GM19351 (cell line): ENCODE measurements around the gene VWDE.

Source experiments
- ATAC-seq: cut with Tn5 transposase; IDR thresholded peaks from one replicate; pipeline ENCODE4 v1.9.1; 2021; ENCODE audit warnings: mild to moderate bottlenecking, moderate library complexity; ENCODE audit not compliant: unreplicated experiment

Gene VWDE

DNA sequence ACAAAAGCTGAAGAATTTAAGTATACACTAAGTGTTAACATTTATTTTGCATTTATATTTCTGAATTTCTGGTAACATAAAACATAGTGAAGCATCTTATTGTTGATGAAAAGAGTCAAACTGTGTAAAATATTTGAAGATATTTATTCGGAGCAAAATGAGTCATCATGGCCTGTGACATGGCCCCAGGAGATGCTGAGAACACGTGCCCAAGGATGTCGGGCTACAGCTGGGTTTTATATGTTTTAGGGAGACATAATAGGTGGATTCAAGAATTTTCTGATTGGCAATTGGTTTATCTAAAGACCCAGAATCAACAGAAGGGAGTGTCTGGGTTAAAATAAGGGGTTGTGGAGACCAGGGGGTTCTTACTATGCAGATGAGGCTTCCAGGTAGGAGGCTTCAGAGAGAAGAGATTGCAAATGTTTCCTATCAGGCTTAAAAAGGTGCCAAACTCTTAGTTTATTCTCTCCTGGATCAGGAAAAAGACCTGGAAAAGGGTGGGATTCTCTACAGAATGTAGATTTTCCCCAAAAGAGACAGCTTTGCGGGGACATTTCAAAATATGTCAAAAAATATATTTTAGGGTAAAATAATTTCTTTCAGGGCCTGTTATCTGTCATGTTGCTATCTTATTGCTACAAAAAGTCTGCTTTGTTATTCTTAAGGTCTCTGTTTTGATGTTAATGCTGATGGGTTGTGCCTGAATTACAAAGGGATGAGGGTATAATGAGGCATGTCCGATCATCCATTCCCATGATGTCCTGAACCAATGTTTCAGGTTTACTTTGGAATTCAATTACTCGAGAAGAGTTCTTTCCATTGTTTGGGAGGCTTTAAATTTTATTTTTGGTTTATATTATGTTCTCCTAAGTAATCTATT lies 74.5 kb downstream of the VWDE start:
- no peak for ATAC-seq

DNA sequence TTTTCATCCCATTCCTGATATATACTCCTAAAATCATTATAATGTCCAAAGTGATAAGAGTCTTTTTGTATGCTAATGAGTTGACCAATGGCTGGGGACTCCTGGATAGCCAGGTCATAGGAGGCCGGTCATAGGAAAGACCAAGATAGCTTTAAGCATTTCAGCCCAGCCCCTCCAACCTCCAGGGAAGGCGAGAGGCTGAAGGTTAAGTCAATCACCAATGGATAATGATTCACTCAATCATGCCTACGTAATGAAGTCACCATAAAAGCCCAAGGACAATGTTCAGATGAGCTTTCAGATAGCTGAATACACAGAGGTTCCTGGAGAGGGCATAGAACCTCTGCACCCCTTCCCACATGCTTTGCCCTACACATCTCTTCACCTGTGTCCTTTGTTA lies 75.7 kb downstream of the VWDE start:
- no peak for ATAC-seq

GRCh38 chr7:12325646-12326045 lies 78.0 kb downstream of the VWDE start:
- no peak for ATAC-seq

DNA sequence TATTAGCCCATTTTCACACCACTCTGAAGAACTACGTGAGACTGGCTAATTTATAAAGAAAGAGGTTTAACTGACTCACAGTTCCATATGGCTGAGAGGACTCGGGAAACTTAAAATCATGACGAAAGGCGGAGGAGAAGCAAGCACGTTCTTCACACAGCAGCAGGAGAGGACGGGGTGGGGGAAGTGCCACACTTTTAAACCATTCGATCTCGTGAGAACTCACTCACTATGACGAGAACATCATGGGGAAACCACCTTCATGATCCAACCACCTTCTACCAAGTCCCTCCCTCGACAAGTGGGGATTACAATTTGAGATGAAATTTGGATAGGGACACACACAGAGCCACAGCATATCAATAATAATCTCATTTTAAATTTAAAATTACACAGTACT lies 80.2 kb downstream of the VWDE start:
- ATAC-seq, result no peak

DNA sequence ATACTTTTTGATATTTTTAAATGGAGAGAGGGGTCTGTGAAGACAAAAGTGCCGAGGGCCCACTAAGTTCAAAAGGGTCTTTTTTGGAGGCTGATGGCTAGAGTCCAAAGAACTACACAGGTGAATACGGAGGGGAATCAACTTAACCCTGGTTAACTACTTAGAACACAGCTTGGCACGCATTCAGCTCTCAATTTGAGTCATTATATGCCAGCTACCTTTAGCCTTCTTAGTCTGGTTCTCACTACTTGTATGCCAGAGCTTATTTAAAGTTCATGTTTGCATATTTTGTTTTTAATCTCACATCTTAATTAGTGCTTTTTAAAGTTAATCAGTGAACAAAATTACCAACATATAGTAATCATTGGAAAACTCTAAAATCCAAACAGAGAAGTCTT lies 80.8 kb downstream of the VWDE start:
- ATAC-seq, result peak; percentile 61

DNA sequence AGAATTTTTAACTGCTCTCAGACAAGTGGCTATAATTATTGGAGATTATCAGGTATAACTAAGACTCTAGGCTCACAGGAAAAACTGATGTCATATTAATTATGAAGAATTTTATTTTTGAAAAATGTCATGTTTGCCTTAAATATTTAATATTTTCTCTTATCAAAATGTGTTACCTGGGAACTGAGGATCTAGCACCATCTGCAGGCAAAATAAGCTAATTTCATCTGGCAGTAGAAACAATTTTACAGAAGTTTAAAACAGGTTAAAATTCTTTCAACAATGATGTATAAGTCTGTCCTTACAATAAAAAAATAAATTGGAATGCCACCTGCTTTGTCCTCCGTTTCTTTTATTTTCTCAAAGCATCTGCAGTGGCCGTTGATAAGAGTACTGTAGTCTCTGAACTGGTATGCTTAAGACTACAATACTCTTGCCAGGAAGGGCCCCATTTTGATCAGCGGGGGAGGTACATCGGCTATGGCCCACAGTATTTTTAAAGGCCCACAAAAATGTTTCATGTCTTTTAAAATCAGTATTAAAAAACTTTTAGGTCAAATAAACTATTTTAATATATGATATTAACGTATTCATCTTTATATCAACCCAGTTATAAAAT lies 81.3 kb downstream of the VWDE start:
- no peak for ATAC-seq

DNA sequence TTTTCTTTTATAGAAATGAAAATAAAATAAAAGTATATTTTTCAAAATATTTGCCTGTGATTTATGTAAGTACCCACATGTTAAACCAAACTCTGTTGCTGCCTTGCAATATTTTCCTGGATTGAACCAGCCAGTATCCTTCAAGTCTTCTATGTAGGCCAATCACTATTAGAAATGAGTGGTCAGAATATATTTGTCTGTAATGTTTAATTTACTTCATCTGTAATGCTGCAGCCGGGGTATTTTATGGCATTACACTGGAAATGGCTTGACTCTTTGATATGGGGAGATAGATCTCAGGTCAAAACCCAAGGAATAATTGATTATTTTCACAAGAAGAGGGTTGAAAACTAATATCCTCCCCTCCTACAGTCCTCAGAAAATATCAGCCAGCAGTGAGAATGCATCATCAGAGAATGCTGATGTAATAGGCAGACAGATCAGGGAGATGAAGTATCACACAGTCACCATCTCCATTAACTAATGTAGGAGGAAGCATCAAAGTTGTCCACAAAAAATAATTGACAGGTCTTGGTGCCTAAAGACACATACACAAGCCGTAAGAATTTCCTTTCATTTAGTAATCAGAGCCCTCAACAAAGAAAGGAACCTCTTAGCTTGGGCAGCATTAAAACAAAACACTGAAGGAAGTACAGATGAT lies 82.5 kb downstream of the VWDE start:
- ATAC-seq, result no peak

DNA sequence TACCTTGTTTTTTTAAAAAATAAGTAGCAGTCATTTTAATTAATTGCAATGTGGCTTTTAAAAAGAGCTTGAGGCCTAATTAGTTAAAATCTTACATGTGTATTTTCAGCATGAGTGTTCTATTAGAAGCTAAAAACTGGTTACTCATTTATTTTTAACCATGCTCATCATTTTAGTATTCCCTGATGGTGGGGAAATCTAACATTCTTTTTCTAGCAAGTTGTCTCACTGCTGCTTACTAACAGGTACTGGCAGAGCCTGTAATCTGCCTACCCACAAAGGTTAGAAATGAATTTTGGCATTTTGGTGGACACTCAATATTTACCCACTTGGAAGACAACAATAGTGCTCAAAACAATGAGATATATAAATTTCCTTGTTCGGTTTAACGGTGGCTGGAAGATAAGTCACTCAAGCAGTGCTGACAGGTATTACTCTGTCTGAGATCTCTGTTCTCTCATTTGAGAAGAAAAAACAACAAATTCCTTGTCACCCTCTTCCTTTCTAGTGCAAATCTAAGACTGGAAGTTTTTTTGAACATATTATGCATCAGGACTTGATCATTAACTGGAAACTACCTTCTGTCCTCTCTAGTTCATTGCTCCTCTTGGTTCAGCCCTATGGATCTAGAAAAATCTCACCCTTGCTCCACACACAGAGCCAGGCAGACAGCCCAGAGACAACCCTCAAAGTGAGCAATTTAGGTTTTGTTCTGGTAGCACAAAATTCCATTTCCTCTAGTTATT lies 83.3 kb downstream of the VWDE start:
- ATAC-seq, result no peak

- ATAC-seq, result no peak
These were observed 86.0 kb downstream of the VWDE start for GRCh38 chr7:12317675-12318074.

DNA sequence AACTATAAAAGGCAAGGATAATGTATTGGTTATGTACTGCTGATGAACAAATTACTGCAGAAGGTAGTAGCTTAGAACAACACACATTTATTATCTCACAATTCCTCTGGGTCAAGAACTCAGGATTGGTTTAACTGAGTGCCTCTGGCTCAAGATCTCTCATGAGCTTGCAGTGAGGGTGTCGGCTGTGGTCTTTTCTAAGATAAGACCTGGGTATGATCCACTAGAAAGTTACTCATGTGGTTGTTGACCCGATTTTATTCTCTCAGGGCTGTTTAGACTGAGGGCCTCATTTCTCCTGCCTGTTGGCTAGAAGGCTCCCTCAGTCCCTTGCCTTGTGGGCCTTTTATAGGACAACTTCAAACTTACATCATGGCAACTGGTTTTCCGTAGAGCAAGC lies 86.7 kb downstream of the VWDE start:
- ATAC-seq, result no peak

DNA sequence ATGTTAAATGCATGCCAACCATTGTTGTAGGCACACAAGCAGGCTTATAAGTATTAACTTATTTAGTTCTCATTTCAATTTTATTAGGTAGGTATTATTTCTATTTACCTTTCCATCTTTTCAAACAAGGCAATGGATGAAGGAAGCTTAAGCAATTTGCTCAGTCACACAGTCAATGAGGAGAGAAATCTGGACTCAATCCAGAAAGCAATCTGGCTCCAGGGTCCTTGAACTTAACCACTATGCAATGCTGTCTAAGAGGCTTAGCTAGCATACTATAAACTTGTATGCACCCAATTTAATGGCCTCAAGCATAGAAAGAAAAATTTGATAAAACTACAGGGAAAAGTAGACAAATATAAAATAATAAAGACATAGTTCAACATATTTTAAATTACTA lies 88.6 kb downstream of the VWDE start:
- ATAC-seq, result no peak

- ATAC-seq, result peak; percentile 86
These were observed 89.5 kb downstream of the VWDE start for GRCh38 chr7:12314199-12314598.

- ATAC-seq, result no peak
These were observed 98.2 kb downstream of the VWDE start for GRCh38 chr7:12305502-12305901.

GRCh38 chr7:12303495-12303894 lies 100.2 kb downstream of the VWDE start:
- no peak for ATAC-seq

- no peak for ATAC-seq
These were observed 100.6 kb downstream of the VWDE start for GRCh38 chr7:12303062-12303461.

GRCh38 chr7:12300415-12300814 lies 103.2 kb downstream of the VWDE start:
- no peak for ATAC-seq

DNA sequence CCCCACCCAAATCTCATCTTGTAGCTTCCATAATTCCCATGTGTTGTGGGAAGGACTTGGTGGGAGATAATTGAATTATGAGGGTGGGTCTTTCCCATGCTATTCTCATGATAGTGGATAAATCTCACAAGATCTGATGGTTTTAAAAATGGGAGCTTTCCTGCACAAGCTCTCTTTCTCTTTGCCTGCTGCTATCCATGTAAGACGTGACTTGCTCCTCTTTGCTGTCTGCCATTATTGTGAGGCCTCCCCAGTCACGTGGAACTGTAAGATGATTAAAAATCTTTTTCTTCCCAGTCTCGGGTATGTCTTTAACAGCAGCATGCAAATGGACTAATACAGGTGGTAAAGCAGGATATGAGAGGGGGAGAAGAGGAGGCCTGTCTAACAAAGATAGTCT lies 104.3 kb downstream of the VWDE start:
- no peak for ATAC-seq

DNA sequence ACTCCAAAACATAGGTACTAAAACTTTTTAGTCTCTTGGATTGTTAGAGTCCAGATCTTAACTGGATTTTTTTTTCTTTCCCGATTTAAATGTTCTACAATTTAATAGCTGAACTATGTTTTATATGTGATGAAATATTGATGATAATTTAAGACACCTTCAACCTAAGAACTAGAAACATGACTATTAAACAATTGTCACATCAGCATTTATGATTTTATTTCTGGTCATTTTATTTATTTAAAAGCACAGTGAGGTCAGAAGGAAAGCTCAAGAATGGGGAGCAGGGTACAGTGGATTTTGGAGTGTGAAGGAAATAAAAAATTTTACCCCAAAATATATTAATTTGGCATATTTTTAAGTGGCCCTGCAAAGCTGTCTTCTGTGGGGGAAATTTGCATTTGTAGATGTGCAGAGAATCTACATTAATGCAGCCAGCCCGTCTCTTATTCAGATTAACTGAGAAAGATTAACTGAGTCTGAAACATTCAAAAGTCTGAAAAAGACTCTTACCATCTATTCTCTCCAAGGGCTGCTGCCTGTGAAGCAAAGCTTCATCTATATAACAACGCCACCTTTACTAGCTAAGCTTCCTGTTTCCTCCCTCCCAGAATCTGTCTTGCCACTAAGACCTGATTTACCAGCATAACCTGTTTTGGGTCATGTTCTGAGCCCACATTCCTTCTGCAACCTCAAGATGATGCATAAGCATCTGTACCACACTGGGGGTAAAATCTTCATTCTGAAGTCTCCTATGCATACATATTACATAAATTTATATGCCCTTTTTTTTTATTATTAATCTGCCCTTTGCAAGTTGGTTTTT lies 106.2 kb downstream of the VWDE start:
- no peak for ATAC-seq

DNA sequence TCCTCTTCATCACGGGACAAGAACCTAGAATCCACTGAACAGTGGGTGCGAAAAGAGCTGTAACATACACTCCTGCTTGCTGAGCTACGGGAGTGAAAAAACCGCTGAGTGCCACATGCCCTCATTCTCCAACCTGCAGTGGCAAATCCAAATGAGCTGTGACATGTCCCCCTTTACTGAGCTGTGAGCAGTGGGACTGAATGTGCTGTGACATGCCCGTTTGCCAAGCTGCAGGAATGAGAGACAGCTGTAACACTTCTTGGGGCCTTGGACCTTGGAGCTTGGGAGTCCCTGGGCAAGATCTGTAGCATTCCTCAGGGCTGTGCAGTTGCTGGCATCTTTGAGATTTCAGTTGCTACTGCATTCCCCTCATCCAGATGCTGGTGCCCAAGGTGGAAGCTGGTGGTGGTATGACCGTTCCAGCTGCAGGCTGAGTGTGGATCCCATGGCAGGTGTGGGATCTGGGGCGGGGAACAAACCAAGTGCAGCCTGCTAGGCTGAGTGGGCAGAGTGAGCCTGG lies 107.6 kb downstream of the VWDE start:
- no peak for ATAC-seq

- no peak for ATAC-seq
These were observed 109.0 kb downstream of the VWDE start for GRCh38 chr7:12294701-12295100.
